DMS153 treated with DMSO at 0.1 percent for 48 hours (cell line): Measurements from ENCODE around the gene NRDC.
A peak's percentile ranks its signal among the peaks of the same experiment; 100 is the strongest.

ENCODE experiments used
- DNase-seq: peaks from one replicate; lab custom pipeline; 2025; ENCODE audit not compliant: unreplicated experiment; lab: John Stamatoyannopoulos, UW

The NRDC gene, protein sequence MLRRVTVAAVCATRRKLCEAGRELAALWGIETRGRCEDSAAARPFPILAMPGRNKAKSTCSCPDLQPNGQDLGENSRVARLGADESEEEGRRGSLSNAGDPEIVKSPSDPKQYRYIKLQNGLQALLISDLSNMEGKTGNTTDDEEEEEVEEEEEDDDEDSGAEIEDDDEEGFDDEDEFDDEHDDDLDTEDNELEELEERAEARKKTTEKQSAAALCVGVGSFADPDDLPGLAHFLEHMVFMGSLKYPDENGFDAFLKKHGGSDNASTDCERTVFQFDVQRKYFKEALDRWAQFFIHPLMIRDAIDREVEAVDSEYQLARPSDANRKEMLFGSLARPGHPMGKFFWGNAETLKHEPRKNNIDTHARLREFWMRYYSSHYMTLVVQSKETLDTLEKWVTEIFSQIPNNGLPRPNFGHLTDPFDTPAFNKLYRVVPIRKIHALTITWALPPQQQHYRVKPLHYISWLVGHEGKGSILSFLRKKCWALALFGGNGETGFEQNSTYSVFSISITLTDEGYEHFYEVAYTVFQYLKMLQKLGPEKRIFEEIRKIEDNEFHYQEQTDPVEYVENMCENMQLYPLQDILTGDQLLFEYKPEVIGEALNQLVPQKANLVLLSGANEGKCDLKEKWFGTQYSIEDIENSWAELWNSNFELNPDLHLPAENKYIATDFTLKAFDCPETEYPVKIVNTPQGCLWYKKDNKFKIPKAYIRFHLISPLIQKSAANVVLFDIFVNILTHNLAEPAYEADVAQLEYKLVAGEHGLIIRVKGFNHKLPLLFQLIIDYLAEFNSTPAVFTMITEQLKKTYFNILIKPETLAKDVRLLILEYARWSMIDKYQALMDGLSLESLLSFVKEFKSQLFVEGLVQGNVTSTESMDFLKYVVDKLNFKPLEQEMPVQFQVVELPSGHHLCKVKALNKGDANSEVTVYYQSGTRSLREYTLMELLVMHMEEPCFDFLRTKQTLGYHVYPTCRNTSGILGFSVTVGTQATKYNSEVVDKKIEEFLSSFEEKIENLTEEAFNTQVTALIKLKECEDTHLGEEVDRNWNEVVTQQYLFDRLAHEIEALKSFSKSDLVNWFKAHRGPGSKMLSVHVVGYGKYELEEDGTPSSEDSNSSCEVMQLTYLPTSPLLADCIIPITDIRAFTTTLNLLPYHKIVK

DNA sequence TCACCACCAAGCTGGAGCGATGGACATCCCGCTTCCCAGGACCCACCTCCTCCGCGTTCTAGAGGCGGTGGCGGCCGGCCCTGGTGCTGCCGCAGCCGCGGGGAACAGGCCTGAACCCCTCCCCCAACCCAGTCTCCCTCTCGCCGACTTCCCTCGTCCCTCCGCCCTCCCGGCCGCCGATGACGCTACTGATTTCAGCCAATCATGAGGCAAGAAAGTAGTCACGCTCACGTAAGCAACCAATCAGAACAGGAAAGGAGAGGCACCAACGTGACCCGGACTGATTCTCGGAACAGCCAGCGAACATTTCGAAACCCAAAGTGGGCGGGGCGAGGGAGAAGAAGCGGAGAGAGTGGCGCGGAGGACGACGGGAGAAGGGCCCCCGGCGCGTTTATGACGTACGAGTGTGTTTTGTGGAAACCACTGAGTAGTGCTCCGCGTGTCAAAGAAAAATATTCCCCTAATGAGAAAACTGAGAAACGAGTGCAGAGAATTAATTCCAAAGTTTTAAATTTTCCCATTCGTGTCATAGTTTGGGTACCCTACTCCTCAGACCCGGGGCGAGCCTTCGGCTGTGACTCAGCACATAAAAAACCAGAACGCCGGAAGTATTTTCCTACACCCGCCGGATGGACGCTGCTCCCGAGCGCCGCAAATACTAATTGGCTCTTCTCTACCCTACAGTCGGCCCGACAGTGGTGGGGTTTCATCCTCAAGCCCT, at the start of gene NRDC:
Gene NRDC, minus strand, starts transcription at position 112 of the 721 bp plus-strand sequence. CDS start 112 bp downstream, outside the sequence.
- peak; percentile 98 for DNase-seq

DNA sequence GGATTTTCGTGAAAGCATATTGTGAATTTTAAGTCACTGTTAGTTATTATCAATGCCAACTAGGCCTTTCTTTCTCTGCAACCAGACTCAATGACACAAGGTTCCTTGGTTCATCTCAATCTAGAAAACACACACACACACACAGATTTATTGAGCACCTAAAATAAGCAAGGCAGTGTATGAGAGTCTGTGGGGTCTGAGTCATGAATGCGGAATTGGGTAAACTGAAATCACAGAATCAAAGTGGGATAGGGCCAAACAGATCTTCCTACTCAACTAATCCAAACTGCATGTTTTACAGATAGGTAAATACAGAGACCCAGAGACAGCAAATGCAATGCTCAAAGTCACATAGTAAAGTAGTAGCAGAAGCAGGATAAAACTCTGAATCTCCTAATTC, 48.5 kb upstream of the NRDC start:
- no peak for DNase-seq

DNA sequence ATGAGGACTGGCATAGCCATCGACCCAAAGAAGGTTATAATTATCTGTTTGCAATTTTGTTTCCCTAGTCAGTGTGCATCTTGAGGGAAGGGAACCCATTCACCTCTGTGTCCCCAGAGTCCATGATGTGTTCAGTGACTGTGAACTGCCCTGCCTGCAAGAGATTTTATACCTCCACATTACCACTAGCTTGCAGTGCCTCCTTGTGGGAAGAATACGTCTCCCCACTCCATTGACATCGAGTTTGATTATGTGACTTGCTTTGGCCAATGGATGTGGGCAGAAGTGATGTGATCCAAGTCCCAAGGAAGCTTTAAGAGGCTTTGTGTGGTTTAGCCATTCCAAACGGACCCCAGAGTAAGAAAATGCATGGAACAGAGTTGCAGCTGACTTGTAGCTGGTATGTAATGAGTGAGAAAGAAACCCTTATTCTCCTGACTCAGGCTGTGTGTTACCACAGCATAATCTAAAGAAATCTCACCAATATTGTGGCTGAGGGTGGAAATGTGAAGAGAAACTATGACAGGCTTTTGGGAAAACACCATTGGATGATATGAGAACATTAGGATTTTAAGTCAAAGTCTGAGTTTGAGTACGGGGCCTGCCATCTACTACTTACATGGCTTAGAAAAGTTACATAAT, 47.8 kb upstream of the NRDC start:
- DNase-seq, result no peak

DNA sequence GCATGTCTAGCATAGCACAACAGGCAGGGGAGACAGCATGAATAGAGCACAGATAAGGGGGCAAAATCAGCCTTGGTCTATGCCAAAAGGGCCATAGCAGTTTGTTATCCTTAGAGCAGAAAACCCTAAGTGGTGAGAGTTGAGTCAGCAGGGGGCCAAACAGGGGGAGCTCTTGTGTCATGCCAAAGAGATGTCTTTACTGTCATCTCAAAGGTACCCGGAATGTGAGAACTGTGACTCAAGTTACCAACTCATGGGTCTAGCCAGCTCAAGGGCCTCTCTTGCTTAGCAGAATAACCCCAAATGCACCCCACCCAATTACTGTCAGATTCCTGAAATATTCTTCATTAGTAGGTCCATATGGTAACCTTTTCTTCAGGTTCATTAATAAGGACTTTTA, 45.9 kb upstream of the NRDC start:
- no peak for DNase-seq

DNA sequence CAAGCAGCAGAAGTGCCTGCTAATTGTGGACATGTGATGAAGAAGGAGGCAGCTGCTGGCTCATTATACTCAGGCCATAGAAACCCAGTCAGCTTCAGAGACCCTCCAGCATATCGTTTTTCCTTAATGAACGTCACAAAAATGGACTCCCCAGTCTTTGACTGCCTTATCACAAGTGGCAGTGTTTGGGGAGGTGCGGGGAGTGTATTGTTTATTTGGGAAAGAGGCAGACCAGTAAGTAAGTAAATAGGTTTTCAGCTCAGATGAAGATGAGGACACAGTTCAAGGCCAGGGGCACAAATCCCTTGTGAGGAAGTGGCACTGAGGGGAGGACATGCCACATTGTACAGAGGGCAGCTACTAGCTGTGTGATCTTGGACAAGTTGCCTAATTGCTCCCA, 43.5 kb upstream of the NRDC start:
- no peak for DNase-seq

DNA sequence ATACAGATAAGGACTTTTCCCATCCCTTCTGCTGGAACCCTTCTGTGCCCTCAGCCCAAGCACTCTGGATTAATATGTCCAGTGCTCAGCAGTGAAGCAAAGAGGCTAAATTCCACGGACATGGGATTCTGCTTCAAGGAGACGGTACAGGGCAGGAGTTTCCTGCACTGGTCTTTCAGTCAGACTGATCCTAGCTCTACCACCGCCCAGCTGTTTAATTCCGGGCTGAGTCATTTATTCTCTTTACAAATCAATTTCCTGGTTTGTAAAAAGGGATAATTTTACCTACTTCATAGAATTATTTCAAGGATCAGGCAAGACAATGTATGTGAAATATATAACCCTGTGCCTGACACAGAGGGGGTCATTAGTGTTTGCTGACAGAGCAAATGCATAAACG, 41.6 kb upstream of the NRDC start:
- no peak for DNase-seq

DNA sequence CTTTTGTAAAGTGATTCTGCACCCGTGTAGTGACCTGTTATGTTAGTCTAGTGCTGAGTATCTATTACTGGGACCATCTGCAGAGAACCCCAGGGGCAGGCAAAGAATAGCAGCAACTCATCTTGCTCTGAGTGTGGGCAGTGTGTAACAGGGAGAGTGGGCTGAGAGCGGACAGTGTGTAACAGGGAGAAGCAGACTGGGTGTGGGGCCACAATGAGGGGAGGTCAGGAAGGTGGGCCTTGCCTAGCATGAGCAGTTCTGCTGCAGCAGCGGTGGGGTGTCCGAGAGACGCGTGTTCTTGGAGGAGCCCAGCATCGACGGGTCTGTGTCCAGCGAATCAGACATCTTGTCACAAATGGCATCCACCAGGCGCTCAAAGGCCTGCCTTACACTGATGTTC, 41.2 kb upstream of the NRDC start:
- no peak for DNase-seq

DNA sequence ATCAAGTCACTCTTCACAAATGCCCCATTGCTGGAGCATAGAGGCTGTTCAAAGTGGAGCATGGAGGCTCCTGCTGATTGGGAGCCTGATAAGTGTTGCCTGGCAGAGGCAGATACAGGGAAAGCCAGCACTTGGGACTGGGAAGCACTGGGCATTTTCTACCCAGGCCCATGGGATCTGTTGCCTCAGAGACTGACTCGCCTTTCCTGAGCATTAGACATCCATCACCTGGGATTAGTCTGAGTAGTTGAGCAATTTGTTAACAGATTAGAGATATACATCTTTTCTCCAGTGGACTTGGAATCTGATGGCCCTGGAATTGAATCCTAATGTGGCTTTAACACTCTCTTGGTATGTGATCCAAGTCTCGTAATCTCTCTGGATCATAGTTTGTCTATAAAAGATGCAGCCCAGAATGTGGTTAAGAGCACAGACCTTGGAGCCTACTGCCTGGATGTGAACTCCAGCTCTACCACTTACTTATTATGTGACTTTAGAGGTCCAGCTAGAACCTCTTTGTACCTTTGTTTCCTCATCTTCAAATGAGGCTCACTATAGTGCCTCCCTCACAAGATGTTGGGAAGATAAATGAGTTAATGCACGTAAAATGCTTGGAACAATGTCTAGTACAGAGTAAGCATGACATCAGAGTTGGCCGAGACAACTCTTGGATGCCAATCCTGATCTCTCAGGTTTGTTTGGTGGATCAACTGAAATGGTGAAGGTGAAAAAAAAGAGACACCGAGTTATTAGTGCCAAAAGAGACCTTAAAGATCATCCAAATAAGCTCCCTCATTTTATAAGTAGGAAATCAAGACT, 38.3 kb upstream of the NRDC start:
- DNase-seq, result no peak

DNA sequence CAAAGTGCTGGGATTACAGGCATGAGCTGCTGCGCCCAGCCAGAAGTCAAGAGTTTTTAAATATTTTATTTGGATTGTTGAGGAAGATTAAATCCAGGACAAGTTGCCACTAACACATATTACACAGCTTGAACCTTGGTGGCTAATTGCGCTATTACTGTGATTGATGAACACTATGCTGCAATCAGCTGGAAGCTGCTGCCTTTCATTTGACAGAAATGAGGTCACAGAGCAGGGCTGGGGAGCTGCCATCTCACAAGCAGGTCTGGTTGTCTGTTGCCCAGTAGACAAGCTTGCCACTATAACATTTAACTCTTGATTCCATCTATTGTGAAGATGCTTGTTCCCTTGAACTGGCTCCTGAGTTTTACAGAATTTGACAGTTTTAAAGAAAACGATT, 37.4 kb upstream of the NRDC start:
- DNase-seq, result no peak

DNA sequence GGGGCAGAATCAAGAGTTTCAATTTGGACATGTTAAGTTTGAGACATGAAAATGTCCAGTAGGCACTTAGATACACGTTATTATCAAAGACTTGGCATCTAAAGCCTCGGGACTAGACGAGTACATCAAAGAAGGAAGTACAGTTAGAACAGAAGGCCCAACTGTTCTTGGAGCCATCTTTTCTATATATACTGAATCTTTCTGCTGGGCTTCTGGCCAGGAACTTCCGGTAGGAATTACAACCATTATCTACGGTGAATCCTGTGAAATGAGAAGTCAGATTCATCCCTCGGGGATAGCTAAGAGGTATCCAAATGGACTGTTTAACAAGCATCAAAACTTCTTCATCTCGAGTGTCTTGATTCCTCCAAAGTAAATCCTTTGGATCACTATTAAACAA, 34.4 kb upstream of the NRDC start:
- no peak for DNase-seq

DNA sequence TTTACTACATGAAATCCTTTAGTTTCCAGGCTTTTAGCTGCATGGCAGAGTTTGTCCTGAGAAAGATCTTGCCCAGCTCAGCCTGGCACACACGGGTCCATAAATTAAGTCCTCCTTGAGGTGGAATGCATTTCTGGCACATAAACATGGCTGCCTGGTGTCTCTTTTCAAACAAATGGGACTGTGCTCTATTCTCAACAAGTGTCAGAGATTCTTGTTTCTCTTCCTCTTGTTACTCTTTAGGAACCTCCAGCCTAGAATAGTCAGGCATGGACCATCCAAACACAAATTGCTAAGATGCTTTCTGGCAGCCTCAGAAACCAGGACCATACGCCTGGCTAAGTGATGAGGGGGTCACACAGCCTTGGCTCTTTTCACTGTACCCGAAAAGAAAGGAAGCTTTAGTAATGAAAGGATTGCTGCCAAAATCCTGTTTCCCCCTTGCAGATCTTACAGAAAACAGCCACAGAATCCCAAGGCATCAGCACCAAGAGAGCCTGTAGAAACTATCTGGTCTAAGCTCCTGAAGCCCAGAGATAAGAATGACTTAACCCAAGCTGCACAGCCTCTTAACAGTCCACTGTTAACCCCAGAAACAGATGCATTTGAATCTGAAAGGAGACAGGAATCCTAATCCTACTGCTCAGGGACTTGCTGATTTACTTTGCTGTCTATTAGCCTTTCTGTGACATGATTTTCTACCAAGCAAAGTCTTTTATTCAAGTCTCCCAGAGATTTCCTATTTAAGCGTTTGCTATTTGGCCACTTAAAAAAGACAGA, 31.9 kb upstream of the NRDC start:
- no peak for DNase-seq

DNA sequence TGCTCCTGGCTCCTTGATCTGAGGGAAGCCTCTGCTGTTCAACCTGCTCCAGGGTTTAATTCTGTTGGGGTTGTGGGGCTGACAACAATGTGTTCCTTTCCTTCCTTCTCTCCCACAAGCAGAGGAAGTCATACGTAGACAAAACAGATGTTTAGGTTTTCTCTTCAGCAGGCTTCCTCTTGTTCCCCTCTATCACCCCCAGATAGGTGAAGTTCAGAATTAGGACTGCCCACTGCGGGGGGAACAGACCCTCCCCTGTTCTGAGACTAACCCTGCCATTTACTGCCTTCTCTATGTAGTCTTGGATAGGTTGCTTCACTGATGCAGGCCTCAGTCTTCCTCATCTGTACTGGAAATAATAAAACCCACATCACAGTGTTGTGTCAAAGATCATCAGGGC, 30.0 kb upstream of the NRDC start:
- DNase-seq, result no peak

DNA sequence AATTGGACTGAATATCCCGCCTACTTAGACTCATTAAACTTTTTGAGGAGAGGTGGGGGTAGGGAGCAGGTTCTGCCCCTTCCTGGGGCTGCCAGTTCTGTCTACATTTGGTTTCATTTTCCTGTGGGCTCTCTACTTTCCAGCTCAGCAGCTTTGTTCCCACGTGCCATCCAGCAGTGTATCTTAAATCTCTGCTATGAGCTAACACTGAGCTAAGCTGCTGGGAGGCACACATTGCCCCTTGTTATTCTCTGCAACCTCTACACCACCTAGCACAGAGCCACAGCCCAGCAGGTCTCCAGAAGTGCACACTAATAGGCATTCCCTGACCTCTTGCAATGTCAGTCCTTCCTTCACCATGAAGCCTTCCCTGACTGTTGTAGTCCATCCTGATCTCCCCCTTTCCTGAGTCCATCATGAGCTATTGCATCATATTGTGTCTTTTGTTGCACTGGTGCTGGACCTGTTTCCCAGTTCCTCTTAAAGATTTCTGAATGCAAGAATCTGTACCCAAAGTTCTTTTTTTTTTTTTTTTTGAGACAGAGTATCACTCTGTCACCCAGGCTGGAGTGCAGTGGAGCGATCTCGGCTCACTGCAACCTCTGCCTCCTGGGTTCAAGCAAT, 28.7 kb upstream of the NRDC start:
- DNase-seq, result no peak

DNA sequence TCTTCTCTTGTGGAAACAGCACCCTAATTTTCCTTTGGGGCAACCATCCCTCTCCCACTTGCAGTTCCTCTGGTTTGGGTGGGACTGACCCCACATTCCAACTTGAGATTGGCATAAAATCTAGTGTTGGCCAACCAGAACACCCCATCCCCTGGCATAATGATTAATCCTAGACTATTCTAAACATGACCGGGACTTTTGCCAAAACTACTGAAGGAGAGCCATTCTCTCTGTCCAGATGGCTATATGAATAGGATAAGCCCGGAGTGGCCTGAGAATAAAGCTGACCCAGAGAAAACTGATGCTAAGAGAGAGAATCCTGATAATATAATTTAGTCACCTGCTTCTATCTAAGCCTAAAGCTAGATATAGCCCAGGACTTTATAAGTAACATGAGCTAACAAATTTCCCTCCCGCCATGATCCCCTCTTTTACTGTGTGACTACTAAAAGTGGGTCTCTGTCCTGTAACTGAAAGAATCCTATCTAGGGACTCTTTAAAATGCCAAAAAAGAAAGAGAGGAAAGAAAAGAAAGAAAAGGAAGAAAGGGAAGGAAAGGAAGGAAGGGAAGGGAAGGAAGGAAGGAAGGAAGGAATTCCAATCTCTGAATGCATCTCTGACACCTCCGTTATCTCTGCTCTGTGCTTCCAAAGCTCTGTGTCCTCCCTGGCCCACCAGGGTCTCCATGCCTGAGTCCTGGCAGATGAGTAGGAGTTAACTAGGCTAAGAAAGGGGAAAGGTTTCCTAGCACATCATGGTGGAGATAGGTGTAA, 28.0 kb upstream of the NRDC start:
- DNase-seq, result no peak

DNA sequence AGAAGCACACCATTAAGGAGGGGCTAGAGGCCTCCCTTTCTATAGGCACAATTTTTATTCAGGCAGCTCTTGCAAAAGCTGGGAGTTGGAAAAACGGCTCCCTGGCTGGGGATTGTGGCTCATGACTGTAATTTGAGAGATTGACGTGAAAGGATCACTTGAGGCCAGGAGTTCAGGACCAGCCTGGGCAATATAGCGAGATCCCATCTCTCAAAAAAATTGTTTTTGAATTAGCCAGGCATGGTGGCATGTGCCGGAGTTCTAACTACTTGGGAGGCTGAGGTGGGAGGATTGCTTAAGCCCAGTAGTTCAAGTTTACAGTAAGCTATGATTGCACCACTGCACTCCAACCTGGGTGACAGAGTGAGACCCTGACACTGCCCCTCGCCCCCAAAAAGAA, 23.9 kb upstream of the NRDC start:
- DNase-seq, result no peak

DNA sequence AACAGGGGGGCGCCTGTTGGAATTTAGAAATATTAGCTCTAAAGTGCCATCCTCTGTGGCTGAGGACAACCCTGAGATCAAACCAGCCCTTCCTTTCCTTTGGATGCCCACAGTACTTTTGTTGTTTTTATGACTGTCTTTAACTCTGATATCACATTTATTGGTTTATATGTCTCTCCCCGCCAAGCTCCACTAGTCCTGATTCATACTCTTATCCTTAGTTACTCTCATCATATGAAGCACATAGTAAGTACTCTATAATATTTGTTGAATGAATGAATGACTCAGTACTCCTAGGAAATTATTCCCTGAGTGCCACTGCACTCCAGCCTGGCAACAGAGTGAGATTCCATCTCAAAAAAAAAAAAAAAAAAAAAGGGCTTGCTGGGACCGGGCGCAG, 22.6 kb upstream of the NRDC start:
- DNase-seq, result no peak

DNA sequence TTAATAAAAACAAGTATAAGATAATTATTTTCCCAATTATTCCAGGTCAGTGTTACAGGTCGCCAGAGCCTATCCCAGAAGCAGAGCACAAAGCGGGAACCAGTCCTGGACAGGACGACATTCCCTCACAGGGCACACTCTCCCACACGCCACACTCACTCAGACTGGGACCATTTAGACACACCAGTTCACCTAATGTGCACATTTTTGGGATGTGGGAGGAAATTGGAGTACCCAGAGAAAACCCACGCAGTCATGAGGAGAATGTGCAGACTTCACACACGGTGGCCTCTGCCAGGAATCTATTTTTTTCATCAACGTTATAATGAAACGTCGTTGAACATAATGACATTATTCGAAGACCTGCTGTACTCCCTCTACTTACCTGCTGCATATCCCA, 20.5 kb upstream of the NRDC start:
- no peak for DNase-seq
